Testis (tissue), 2 donors: ENCODE measurements around the gene LGALS9.

Source experiments
- POLR2A ChIP-seq: fragments of 450-650 bp; IDR thresholded peaks from one replicate; pipeline ENCODE4 v1.6.1; 2017; ENCODE audit warnings: antibody characterized with exemption, mild to moderate bottlenecking, moderate library complexity
- TF ChIP-seq, protein P1 (sequence below), 3 experiments: fragments of 450-650 bp in 2 of 3; fragments of 200-600 bp in 1 of 3; sonication (generic) in 1 of 3; IDR thresholded peaks; one replicate each; pipeline ENCODE4 v1.5.1; 2016 to 2019; ENCODE audit warnings: antibody characterized with exemption in 3 of 3, mild to moderate bottlenecking in 2 of 3, moderate library complexity in 1 of 3

GRCh38 chr17:27610304-27610677, 20.7 kb upstream of the LGALS9 start:
- TF ChIP-seq, protein P1, sequence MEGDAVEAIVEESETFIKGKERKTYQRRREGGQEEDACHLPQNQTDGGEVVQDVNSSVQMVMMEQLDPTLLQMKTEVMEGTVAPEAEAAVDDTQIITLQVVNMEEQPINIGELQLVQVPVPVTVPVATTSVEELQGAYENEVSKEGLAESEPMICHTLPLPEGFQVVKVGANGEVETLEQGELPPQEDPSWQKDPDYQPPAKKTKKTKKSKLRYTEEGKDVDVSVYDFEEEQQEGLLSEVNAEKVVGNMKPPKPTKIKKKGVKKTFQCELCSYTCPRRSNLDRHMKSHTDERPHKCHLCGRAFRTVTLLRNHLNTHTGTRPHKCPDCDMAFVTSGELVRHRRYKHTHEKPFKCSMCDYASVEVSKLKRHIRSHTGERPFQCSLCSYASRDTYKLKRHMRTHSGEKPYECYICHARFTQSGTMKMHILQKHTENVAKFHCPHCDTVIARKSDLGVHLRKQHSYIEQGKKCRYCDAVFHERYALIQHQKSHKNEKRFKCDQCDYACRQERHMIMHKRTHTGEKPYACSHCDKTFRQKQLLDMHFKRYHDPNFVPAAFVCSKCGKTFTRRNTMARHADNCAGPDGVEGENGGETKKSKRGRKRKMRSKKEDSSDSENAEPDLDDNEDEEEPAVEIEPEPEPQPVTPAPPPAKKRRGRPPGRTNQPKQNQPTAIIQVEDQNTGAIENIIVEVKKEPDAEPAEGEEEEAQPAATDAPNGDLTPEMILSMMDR (IDR thresholded peaks at IDR 0.05), result no peak
- TF ChIP-seq POLR2A, result no peak
